Pancreas (tissue), 10 donors: ENCODE data around the gene UIMC1. TPM values are rescaled to one million over a fixed set of nuclear protein-coding genes. Genes with fewer than 3 reads are reported as not detected.

Source experiments
- ATAC-seq, 4 donors: fragments of 200-7000 bp; cut with Tn5 transposase; one replicate each; pipeline versions ENCODE4 v1.8.0 to v1.9.1; 2020; ENCODE audit warnings: mild to moderate bottlenecking in 4 of 4, moderate library complexity in 4 of 4
- DNase-seq, 6 donors: peaks; one replicate each; pipeline ENCODE4 v3.0.0-alpha.2; 2020
- FAIRE-seq: peaks from 2 replicates; lab custom pipeline; 2012; peaks lifted over from hg19 to GRCh38; lab: Jason Lieb, UNC
- H3K27ac ChIP-seq, 4 donors: fragments of 200-600 bp; sonication (generic); 1 replicate in 3 of 4; 2 replicates in 1 of 4; pipeline versions ENCODE4 v1.5.0 to v1.8.0; 2020
- H3K27me3 ChIP-seq, 4 donors: fragments of 200-600 bp; one replicate each; pipeline ENCODE4 v1.8.0; 2021
- H3K36me3 ChIP-seq, 3 donors: fragments of 200-600 bp; sonication (generic) in 1 of 3; one replicate each; pipeline versions ENCODE4 v1.5.0 to v1.8.0; 2020 to 2021
- H3K4me1 ChIP-seq, 3 donors: fragments of 200-600 bp; one replicate each; pipeline ENCODE4 v1.8.0; 2021
- H3K4me3 ChIP-seq, 4 donors: fragments of 200-600 bp; sonication (generic) in 2 of 4; one replicate each; pipeline versions ENCODE4 v1.5.0 to v1.8.0; 2020 to 2021
- H3K9me3 ChIP-seq, 4 donors: fragments of 200-600 bp; one replicate each; pipeline ENCODE4 v1.8.0; 2021
- WGBS, 2 donors: extraction: QIAGEN DNeasy Blood & Tissue Kit; methylation state at CpG; one replicate each; pipeline ENCODE4 v1.1.7; 2013; 5-methylcytosine and 5-hydroxymethylcytosine counted together
- intact Hi-C, 3 donors: fragments of 100-400 bp; cut with DNase I; formaldehyde crosslinking; loops; one replicate each; pipeline versions ENCODE4 v1.11.1 to v1.14.2; 2022
- polyA plus RNA-seq, 2 donors: library from polyadenylated mRNA; stranded (reverse); fragments of 200-250 nt; gene quantifications; one replicate each; pipeline ENCODE4 v1.2.3, GENCODE V29; 2013
- total RNA-seq, 6 donors: library from RNA; stranded (reverse); fragmentation: NEBNext Ultra II Directional in 4 of 6; extraction: Animal tissue kit (Norgen Biotek cat#: 25700) in 4 of 6; gene quantifications; one replicate each; pipeline versions ENCODE4 v1.2.1 to v1.2.4, GENCODE V29; 2021 to 2023
- TF ChIP-seq, protein P1 (sequence below), 4 donors: fragments of 200-600 bp; sonication (generic) in 3 of 4; IDR thresholded peaks; one replicate each; pipeline versions ENCODE4 v1.5.0 to v1.8.0; 2021; ENCODE audit warnings: antibody characterized with exemption in 4 of 4
- donor health status: healthy with polysubstance abuse.
- donor health status: DM: no; HTN: no; CAD: no; lungs with moderate emphysema.
- donor health status: DM: no; HTN: no; CAD: no.
- donor health status: control.
- donor health status: control.
- donor health status: Bipolar disorder and iron deficiency.
- donor health status: DM: yes; HTN: yes; CAD: no.
- donor health status: DM: no; HTN: no; CAD: no.
- donor health status: DM: no; HTN: no; CAD: no.
- donor health status: DM: yes; HTN: yes; CAD: no.

Gene UIMC1
- total and polyA plus RNA-seq, 8 donors: 19.9 to 29.5 (median 23.0) TPM

DNA sequence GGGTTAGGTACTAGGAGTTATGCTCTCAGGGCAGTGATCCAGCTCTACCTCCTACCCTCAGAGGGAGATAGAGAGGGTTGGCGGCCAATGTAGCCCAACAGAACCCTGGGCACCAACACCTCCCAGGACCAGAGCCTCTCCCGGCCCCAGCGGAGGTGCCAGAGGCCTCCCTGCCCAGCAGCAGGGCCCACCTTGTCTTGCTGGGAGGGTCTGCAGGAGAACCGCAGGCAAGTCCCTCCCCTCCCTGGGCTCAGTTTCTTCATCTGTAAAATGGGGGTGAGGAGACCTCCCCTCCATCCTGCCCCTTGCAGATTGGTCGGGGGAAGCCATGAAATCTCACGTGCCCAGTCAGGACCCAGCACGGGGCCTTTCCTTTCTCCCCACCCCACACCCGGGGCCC lies 141.8 kb downstream of the UIMC1 start:
- FAIRE-seq (no peak), ATAC-seq (no peak), DNase-seq (peak in 1 of 6 donors; percentile 32)
- WGBS, 2 donors: 74 to 84% methylated on average over 8 of the region's 8 CpGs
- Histone ChIP-seq H3K4me3 (no peak overlapping the region), H3K27me3 (no peaks in the 10 kb centered on the region), H3K27ac (no peak overlapping the region), H3K4me1 (no peaks in the 10 kb centered on the region), H3K36me3 (no peaks in the 10 kb centered on the region), H3K9me3 (no peaks in the 10 kb centered on the region)
- TF ChIP-seq, protein P1, sequence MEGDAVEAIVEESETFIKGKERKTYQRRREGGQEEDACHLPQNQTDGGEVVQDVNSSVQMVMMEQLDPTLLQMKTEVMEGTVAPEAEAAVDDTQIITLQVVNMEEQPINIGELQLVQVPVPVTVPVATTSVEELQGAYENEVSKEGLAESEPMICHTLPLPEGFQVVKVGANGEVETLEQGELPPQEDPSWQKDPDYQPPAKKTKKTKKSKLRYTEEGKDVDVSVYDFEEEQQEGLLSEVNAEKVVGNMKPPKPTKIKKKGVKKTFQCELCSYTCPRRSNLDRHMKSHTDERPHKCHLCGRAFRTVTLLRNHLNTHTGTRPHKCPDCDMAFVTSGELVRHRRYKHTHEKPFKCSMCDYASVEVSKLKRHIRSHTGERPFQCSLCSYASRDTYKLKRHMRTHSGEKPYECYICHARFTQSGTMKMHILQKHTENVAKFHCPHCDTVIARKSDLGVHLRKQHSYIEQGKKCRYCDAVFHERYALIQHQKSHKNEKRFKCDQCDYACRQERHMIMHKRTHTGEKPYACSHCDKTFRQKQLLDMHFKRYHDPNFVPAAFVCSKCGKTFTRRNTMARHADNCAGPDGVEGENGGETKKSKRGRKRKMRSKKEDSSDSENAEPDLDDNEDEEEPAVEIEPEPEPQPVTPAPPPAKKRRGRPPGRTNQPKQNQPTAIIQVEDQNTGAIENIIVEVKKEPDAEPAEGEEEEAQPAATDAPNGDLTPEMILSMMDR (IDR thresholded peaks at IDR 0.05): no peak
- intact Hi-C loops: no loop called here

DNA sequence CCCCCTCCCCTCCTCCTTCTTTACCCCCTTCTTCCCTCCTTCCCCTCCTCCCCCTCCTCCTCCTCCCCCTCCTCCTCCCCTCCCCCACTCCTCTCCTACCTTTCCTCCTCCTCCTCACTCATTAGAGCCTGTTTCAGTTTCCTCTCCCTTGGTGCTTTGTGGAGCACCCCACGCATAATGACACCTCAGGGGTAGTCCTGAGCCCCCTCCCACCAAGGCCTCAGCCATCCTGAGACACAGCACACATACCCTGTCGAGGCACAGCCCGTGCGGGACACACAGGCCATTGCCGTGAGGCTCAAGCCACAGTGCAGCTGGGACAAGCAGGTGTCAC lies 142.8 kb downstream of the UIMC1 start:
- Histone ChIP-seq H3K36me3 (no peaks in the 10 kb centered on the region), H3K27ac (no peak overlapping the region), H3K4me1 (no peaks in the 10 kb centered on the region), H3K4me3 (no peak overlapping the region), H3K27me3 (no peaks in the 10 kb centered on the region), H3K9me3 (no peaks in the 10 kb centered on the region)
- FAIRE-seq (no peak), DNase-seq (no peak), ATAC-seq (no peak)
- 44 to 49% methylated on average over 4 to 5 of the region's 5 CpGs for WGBS, 2 donors
- intact Hi-C loops: no loop called here
- TF ChIP-seq, protein P1 (IDR thresholded peaks at IDR 0.05): no peak

DNA sequence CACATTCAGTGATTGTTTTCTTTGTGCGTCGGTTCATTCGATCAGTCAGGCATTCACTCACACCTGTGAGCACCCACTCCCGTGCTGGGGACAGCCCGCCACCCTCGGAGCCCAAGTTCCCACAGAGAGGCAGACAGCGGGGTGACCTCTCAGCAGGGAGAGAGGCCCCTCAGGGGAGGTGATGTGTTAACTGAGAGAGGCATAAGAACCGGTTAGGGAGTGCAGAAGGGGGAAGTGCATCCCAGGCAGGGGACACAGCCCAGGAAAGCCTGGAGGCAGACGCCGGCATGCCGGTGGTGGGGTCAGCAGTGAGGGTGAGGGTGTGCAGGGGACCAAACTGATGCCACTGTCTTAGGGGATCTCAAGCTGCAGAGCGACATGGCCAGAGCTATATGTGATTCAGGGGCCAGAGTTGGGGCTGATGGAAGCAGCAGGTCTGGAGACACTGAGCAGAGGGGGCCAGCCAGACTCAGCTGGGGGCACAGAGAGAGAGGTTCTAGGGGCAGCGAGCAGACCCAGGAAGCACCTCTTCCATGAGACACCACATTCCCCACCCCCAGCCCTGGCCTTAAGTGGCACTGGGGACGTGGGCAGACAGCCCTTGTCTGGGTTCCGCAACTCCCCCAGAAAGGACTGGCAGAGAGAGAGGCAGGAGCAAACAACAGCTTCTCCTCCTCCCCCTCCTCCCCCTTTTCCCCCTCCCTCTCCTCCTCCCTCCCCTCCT lies 143.4 kb downstream of the UIMC1 start:
- Histone ChIP-seq H3K4me1 (no peaks in the 10 kb centered on the region), H3K36me3 (no peaks in the 10 kb centered on the region), H3K27me3 (no peaks in the 10 kb centered on the region), H3K27ac (no peak overlapping the region), H3K4me3 (no peak overlapping the region), H3K9me3 (no peaks in the 10 kb centered on the region)
- FAIRE-seq (no peak), ATAC-seq (no peak), DNase-seq (peak in 1 of 6 donors; percentile 37)
- 14 to 25% methylated on average over 14 to 15 of the region's 15 CpGs for WGBS, 2 donors
- intact Hi-C loops: no loop called here
- TF ChIP-seq, protein P1 (IDR thresholded peaks at IDR 0.05): no peak

DNA sequence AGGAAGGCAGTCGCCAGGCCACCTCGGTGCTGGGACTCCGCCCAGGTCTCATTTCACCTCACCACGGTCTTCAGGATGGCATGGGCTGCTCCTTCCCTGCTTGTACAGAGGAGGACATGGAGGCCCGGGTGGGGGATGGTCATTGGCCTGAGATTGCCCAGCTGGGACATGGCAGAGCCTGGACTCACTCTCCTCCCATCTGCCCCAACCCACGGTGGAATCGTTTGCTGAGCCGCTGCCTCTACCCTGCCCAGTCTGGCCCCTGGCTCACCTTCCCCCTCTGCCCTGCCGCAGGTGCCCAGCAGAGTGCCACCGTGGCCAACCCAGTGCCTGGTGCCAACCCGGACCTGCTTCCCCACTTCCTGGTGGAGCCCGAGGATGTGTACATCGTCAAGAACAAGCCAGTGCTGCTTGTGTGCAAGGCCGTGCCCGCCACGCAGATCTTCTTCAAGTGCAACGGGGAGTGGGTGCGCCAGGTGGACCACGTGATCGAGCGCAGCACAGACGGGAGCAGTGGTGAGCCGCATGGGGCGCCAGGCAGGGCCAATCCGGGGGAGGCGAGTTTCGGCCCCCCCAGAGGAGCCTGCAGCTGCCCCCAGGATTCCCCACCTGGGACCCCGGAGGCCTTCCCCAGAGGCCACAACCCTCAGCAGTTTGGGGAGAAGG lies 144.1 kb downstream of the UIMC1 start:
- no peaks in the 10 kb centered on the region for H3K27me3 ChIP-seq
- no peak overlapping the region for H3K27ac ChIP-seq
- FAIRE-seq: no peak
- no peak overlapping the region for H3K4me3 ChIP-seq
- TF ChIP-seq, protein P1 (IDR thresholded peaks at IDR 0.05): no peak
- no peaks in the 10 kb centered on the region for H3K9me3 ChIP-seq
- intact Hi-C loops: no loop called here
- 42 to 47% methylated on average over 27 to 28 of the region's 28 CpGs for WGBS, 2 donors
- no peak for ATAC-seq
- DNase-seq: peak in 1 of 6 donors; percentile 66
- H3K4me1 ChIP-seq: no peaks in the 10 kb centered on the region
- H3K36me3 ChIP-seq: no peaks in the 10 kb centered on the region

DNA sequence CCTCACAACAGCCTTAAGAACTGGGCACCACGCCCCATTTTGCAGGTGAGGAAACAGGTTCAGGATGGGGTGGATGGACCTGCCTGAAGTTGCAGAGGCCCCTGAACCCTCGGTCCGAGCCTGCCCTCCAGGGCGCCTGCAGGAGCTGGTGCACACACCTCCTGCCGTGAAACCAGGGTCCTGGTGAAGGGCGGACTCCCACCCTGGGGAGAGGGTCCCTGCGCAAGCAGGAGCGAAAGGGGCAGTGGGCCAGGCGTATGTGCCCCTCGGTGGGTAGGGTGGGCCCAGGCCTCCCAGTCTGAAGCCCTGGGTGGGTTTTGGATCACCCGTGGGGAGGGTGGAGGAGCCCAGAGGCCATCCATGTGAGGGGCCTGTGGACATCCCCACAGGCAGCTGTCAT lies 145.3 kb downstream of the UIMC1 start:
- no peak overlapping the region for H3K27ac ChIP-seq
- TF ChIP-seq, protein P1 (IDR thresholded peaks at IDR 0.05): no peak
- no peak for ATAC-seq
- H3K9me3 ChIP-seq: no peaks in the 10 kb centered on the region
- FAIRE-seq: no peak
- no peaks in the 10 kb centered on the region for H3K27me3 ChIP-seq
- intact Hi-C loops: no loop called here
- H3K36me3 ChIP-seq: no peaks in the 10 kb centered on the region
- 71 to 75% methylated on average over 11 of the region's 11 CpGs for WGBS, 2 donors
- H3K4me3 ChIP-seq: no peak overlapping the region
- no peaks in the 10 kb centered on the region for H3K4me1 ChIP-seq
- DNase-seq: peak in 1 of 6 donors; percentile 55
